ENCODE measurements around the gene ICAM4.
"Not testable (repeated sequence)": the region's sequence is repeated elsewhere in the genome, so short reads cannot be mapped to it uniquely, and the experiment has no call there.

Gene ICAM4, protein sequence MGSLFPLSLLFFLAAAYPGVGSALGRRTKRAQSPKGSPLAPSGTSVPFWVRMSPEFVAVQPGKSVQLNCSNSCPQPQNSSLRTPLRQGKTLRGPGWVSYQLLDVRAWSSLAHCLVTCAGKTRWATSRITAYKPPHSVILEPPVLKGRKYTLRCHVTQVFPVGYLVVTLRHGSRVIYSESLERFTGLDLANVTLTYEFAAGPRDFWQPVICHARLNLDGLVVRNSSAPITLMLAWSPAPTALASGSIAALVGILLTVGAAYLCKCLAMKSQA

DNA sequence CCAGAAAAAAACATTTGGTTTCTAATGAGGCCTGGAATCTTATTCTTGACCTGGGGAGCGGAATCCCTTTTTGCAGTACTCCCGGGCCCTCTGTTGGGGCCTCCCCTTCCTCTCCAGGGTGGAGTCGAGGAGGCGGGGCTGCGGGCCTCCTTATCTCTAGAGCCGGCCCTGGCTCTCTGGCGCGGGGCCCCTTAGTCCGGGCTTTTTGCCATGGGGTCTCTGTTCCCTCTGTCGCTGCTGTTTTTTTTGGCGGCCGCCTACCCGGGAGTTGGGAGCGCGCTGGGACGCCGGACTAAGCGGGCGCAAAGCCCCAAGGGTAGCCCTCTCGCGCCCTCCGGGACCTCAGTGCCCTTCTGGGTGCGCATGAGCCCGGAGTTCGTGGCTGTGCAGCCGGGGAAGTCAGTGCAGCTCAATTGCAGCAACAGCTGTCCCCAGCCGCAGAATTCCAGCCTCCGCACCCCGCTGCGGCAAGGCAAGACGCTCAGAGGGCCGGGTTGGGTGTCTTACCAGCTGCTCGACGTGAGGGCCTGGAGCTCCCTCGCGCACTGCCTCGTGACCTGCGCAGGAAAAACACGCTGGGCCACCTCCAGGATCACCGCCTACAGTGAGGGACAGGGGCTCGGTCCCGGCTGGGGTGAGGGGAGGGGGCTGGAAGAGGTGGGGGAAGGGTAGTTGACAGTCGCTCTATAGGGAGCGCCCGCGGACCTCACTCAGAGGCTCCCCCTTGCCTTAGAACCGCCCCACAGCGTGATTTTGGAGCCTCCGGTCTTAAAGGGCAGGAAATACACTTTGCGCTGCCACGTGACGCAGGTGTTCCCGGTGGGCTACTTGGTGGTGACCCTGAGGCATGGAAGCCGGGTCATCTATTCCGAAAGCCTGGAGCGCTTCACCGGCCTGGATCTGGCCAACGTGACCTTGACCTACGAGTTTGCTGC, at the start of gene ICAM4:
Gene ICAM4, plus strand, starts transcription at position 153 of the 935 bp plus-strand sequence. Its CDS starts 58 bp downstream, at position 211.
- no peak for DNase-seq

DNA sequence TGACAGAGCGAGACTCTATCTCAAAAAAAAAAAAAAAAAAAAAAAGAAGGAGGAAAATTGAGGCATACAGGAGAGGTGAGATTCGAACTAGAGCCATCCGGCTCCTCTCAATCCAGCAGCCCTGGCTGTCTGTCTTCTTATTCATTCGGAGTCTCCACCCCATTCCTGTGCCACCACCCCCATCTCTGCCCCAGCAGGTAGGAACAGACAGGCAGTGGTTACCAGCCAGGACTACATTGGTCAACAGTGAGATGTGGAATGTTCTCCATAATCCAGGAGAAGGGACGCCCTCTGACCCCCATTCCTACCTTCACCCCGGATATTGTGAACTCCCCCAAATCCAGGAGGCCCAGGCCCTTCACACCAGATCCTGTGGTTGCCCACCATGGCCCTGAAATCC, 49.1 kb upstream of the ICAM4 start:
- DNase-seq: no peak

DNA sequence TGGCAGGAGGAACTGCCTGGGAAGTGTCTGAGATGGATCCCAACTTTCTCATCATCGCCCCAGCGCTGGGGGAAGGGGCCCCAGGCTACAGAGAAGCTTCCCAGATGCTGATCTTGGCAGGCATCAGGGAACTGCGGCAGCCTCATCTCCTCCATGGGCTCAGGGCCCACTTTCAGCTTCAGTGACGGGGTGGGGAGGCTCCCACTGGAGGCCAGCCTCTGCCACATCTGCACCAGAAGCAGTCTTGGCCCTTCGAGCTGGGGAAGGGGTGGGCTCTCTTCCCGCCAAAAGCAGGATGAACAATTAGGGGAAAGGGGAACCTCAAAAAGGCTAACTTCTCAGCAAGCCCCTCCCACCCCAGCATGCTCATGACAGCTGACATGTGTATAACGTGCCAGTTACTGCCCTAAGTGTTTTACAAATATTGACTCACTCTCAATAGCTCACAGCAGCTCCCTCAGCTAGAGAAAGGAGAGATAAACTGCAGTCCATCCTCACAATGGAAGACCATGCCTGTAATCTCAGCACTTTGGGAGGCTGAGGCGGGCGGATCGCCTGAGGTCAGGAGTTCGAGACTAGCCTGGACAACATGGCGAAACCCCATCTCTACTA, 48.5 kb upstream of the ICAM4 start:
- no peak for DNase-seq

DNA sequence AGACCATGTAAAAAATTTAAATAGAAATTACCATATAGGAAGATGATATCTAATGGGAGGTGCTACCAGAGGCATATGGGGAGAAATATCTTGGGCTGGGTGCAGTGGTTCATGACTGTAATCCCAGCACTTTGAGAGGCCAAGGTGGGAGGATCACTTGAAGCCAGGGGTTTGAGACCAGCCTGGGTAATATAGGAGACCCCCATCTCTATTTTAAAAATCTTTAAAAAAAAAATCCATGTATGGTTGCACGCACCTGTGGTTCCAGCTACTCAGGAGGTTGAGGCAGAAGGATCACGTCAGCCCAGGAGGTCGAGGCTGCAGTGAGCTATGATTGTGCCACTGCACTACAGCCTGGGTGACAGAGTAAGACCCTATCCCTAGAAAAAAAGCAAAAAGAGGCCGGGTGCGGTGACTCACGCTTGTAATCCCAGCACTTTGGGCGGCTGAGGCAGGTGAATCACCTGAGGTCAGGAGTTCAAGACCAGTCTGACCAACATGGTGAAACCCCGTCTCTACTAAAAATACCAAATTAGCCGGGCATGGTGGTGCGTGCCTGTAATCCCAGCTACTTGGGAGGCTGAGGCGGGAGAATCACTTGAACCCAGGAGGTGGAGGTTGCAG, 44.8 kb upstream of the ICAM4 start:
- DNase-seq: not testable (repeated sequence)

DNA sequence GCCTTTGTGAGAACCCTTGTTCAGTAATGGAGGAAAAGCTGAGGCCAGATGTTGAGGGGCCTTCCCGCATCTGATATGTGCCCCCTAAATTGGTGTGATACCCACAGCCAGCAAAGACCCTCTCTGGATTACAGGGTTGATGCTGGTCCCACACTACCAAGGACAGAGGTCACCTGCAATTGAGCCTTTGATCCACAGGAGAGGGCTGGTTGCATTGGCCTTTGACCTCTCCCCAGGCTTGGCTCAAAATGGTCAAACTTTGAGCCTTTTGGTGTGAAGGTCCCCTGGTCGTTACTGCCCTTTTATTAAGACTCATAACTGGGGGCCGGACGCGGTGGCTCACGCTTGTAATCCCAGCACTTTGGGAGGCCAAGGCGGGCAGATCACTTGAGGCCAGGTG, 43.1 kb upstream of the ICAM4 start:
- DNase-seq: no peak

DNA sequence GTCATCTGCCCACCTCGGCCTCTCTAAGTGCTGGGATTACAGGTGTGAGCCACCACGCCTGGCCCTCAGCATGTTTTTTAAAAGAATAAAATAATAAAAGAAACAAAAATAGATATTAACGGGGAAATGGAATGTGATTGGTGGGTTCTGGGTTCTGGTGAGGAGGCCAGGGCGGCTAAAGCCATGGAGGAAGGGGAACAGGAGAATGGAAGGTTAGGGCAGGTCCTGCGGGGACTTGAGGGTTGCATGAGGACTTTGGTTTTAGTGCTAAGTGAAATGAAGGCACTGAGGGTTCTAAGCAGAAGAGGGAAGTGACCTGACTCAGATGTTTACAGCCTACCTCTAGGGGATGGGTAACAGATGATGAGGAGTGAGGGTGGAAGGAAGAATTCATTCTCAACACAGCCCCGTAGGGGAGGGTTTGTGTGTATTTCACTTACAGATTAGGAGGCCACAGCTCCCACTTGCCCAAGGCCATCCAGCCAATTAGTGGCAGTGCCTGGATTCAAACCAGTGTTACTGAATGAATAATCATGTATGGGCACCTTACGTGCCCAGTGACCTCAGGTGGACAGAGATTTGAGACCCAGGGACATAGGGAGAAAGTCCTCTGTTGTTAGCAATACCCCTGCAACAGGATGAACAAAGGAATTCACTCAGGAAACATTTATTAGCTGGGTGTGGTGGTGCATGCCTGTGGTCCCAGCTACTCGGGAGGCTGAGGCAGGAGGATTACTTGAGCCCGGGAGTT, 41.4 kb upstream of the ICAM4 start:
- no peak for DNase-seq

DNA sequence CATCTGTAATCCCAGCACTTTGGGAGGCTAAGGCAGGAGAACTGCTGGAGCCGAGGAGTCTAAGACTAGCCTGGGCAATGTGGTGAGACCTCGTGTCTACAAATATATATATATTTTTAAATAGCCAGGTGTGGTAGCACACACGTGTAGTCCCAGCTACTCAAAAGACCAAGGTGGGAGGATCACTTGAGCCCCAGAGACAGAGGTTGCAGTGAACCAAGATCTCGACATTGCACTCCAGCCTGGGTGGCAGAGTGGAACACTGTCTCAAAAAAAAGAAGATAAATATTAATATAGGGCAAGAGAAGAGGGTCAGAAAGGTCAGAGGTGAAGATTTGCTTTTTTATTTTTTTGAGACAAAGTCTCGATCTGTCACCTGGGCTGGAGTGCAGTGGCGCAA, 40.2 kb upstream of the ICAM4 start:
- no peak for DNase-seq

DNA sequence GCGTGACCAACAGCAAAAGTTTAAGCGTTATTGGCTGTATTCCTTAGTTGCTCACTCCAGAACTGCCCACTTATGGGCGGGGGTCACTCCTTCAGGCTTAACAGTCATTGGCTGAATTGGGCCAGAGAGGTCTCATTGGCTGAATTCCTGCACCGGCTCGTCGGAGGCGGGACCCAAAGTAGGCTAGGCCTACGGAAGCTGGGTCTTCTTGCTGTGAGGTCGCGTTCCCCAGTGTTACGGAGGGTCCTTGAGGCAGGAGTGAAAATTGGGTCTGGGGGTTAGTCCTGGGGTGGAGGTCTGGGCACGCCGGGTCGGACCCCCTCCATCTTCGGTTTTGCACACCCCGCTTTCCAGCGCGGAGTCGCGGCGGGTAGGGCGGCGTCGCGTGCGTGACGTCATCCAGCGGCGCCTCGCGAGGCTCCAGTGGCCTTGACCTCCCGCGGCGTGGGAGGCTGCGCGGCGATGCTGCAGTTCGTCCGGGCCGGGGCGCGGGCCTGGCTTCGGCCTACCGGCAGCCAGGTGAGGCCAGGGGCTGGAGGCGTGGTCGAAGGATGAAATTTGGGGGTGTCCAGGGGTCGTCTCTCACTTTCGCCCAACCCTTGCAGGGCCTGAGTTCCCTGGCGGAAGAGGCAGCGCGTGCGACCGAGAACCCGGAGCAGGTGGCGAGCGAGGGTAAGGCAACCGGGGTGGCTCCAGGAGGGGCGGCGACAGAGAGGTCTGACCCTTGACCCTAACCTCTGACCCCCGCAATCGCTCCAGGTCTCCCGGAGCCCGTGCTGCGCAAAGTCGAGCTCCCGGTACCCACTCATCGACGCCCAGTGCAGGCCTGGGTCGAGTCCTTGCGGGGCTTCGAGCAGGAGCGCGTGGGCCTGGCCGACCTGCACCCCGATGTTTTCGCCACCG, 34.7 kb upstream of the ICAM4 start, which contains the start of gene MRPL4:
Gene MRPL4, plus strand, starts transcription at position 423 of the 903 bp plus-strand sequence. Its CDS starts 40 bp downstream, at position 463.
- DNase-seq: peak; percentile 93

DNA sequence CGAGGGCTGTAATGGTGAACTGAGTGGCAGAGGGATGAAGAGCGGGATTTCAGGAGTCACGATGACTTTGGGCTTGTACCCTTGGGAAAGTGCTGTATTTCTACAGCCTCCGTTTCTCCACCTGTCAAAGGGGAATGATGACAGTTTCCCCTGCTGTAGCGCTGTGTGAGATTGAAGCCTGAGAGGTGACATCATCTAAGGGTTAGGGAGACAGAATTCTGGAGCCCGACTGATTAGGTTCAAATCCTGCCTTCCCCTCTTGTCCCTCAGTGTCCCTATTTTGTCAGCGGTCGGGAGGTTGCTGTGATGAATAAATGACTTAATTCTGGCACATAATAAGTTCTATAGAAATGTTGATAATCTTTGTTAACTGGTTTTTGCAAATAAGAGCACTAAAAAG, 34.0 kb upstream of the ICAM4 start:
- no peak for DNase-seq

DNA sequence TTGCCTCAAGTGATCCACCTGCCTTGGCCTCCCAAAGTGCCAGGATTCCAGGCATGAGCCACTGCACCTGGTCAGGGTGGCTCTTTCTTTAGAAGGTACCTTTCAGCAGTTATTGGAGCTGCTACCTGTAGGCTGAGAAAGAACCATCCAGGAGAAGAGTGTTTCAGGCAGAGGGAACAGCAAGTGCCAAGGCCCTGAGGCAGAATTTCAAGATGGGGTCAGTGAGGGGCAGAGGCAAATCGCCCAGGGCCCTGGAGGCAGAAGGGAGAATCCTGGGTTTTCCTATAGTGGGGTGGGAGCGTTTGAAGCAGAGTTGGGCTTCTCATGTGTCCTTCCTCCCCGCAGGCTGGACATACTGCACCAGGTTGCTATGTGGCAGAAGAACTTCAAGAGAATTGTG, 32.5 kb upstream of the ICAM4 start:
- no peak for DNase-seq

DNA sequence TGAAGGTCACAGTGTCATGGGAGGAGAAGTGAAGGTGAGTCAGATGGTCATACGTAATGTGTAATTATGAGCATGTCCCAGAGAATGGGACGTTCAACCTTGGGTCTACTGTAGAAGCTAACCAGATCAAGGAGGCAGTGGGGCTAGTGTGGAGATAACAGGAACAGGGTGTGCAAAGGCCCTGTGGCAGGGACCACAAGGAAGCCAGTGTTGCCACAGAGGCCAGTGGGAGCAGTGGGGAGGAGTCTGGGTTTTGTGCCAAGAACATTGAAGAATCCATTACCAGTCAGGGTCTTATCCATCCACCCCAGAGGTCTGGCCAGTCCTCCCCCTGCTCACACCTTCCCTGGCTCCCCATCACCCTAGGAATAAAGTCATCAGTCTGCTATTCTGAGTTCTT, 31.4 kb upstream of the ICAM4 start:
- DNase-seq: no peak

DNA sequence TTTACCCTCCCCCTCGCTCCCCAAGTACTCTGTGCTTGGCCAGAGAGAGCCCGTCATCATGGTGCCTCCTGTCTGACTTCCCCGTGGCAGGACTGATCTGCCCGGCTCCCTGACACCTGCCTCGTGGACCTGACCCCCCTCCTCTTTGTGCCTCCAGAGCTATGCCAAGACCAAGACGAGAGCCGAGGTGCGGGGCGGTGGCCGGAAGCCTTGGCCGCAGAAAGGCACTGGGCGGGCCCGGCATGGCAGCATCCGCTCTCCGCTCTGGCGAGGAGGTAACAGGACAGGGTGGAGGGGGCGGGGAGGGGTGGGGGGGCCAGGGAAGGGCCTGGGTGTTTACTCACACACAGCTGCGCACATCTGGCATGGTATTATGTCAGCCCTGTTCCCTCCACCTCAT, 30.2 kb upstream of the ICAM4 start:
- no peak for DNase-seq

DNA sequence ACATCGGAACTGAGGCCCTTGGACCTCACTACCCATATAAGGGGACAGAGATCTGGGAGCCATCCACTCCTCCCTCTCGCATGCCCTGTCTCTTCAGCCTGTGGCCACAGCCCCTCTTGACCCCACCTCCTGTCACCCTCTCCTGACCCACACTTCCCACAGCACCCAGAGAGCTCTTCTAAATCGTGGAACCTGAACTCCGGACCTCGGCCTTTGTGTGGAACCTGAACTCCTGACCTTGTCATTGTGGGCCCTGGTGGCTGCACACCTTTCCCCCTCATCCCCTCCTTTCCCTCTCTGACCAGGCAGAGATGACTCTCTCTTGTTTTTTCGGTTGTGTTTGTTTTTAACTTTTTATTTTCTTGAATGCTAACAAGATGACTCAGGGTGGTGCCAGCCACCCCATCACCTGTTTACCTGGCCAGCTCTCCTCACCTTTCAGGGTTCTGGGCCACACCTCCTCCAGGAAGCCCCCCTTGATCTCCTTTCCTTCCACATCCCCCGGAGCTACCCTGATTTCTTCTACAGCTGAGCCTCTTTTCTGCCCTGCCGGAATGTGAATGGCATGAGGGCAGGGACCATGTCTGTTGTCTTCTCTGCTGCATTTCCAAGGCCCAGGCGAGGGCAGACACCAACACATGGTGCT, 29.7 kb upstream of the ICAM4 start:
- DNase-seq: no peak

DNA sequence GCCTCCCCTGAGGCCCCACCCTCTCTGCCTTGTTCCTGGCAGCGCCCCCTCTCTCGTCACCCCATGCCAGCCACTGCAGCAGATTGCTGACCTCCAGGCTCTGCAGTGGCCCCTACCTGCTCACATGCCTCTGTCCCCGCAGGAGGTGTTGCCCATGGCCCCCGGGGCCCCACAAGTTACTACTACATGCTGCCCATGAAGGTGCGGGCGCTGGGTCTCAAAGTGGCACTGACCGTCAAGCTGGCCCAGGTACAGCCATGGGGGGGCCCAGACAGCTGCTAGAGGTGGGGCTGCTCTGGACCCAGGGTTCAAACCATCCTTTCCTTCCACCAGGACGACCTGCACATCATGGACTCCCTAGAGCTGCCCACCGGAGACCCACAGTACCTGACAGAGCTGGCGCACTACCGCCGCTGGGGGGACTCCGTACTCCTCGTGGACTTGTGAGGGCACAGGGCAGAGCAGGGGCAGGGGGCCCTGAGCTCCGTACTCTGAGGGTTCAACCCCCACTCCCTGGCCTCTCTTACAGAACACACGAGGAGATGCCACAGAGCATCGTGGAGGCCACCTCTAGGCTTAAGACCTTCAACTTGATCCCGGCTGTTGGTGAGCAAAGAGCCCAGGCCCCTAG, 28.6 kb upstream of the ICAM4 start:
- DNase-seq: no peak

DNA sequence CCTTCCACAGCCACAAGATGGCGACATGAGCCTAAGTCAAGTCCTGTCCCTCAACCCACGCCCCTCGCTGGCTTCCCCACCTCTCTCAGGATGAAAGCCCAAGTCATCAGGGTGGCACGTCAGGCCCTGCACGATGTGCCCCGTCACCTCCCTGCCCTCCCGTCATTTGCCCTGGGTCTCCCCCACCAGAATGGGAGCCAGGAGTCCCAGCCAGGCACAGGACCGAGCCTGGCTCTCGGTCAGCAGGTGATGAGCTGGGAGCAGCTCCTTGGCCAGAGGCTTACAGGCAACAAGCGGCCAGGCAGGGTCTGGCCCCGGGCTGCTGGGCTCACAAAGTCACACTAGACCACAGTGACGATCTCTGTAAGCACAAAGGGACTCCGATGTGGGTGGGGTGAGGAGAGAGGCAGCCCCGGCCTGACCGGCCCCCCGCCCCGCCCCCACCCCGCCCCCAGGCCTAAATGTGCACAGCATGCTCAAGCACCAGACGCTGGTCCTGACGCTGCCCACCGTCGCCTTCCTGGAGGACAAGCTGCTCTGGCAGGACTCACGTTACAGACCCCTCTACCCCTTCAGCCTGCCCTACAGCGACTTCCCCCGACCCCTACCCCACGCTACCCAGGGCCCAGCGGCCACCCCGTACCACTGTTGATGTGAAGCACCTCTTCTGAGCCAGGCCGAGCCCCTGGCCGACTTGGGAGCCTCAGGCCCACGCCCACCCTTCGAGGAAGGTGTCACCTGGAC, 27.4 kb upstream of the ICAM4 start:
- peak; percentile 86 for DNase-seq

DNA sequence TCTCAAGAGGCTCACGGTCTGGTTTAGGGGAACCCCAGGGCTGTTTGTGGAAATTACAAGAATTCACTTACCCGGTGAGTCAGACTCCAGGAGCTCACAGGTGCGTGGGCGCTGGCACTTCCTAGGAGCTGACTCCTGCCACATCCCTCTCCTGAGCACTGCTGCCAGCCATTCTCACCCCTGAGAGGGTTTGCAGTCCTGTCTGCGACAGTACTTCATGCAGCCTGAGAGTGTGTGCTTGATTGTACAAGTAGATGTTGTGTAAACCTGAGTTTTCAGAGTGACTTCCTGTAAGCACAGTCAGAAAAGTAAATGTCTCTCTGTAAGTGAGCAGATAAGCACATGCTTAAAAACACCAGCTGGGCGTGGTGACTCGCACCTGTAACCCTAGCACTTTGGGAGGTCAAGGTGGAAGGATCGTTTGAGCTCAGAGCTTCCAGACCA, 26.6 kb upstream of the ICAM4 start:
- DNase-seq: peak; percentile 60

DNA sequence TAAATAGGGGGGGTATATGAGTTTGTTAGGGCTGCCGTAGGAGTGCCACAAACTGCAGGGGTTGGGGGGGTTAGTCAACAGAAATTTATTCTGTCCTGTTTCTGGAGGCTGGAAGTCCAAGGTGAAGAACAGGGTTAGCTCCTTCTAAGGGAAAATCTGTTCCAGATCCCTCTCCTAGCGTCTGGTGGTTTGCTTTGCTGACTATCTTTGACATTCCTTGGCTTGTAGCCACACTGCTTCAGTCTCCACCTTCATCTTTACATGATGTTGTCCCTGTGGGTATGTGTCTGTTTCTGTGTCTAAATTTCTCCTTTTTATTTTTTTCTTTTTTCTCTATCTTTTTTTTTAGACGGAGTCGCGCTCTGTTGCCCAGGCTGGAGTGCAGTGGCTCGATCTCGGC, 24.0 kb upstream of the ICAM4 start:
- DNase-seq: no peak

DNA sequence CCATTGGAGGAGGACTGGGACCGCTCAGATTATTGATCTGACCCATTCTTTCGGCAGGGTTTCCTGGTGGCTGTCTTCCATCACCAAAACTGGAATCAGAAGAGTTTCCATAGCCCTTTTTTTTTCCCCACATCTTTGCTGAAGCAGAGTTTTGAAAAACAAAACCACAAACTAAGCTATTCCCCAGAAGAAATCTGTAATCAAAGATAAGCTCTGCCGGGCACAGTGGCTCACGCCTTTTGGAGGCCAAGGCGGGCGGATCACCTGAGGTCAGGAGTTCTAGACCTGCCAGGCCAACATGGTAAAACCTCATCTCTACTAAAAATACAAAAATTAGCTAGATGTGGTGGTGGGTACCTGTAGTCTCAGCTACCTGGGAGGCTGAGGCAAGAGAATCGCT, 20.0 kb upstream of the ICAM4 start:
- no peak for DNase-seq

DNA sequence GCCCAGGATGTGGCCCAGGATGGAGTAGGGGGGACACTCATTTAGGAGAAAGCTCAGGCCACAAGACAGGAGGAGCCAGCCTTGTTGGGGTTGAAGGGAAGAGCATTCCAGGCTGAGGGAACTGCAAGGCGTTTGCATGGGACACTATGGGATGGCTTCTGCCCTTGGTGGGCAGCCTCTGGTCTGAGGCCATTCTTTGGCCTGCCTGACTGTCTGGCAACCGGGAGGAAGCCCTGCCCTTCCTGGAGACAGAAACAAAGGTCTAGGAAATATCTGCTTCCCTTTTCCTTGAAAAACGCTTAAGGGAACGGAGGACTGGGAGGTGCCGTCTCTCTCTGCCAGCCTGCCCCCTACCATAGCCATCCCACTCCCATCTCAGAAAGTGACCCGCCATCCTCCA, 18.7 kb upstream of the ICAM4 start:
- DNase-seq: no peak
